HepG2 (cell line): Measurements from ENCODE around the gene DGAT2. TPM values are rescaled to one million over a fixed set of nuclear protein-coding genes. Genes with fewer than 3 reads are reported as not detected.

Source experiments
- CCAR2 ChIP-seq: fragments of 200-400 bp; formaldehyde crosslinking; optimal IDR thresholded peaks from 2 replicates; pipeline ENCODE3; 2018; ENCODE audit warnings: low read depth, mild to moderate bottlenecking, low read length, moderate library complexity
- GATAD1 ChIP-seq: IDR thresholded peaks from 2 replicates; pipeline ENCODE4 v1.6.1; 2016; ENCODE audit warnings: missing genetic modification reagents, missing compliant biosample characterization
- HHEX ChIP-seq: IDR thresholded peaks from 2 replicates; pipeline ENCODE4 v1.6.1; 2016; ENCODE audit warnings: control low read depth
- HIC2 ChIP-seq: sonication (generic); formaldehyde crosslinking; IDR thresholded peaks from 2 replicates; pipeline ENCODE4 v1.9.0; 2022; ENCODE audit warnings: low read depth, missing genetic modification reagents
- HNRNPUL1 ChIP-seq: fragments of 200-400 bp; formaldehyde crosslinking; IDR thresholded peaks from 2 replicates; pipeline ENCODE4 v1.6.1; 2017; ENCODE audit warnings: low read depth, mild to moderate bottlenecking, low read length, moderate library complexity
- KAT8 ChIP-seq: IDR thresholded peaks from 2 replicates; pipeline ENCODE4 v1.6.1; 2016; ENCODE audit warnings: missing genetic modification reagents, missing compliant biosample characterization
- KDM1A ChIP-seq: IDR thresholded peaks from 2 replicates; pipeline ENCODE4 v1.6.1; 2016; ENCODE audit warnings: missing compliant biosample characterization
- PITX1 ChIP-seq: sonication (generic); formaldehyde crosslinking; IDR thresholded peaks from 2 replicates; pipeline ENCODE4 v1.5.1; 2020; ENCODE audit warnings: mild to moderate bottlenecking, missing genetic modification reagents
- SP5 ChIP-seq: IDR thresholded peaks from 2 replicates; pipeline ENCODE4 v1.6.1; 2016; ENCODE audit warnings: low read depth, borderline replicate concordance
- STAG1 ChIP-seq: sonication (generic); formaldehyde crosslinking; IDR thresholded peaks from 2 replicates; pipeline ENCODE4 v1.4.0; 2020; ENCODE audit warnings: missing genetic modification reagents
- SUZ12 ChIP-seq: fragments of 150-350 bp; IDR thresholded peaks from 2 replicates; pipeline ENCODE4 v1.6.1; 2014; ENCODE audit warnings: low read depth, low read length
- TBX2 ChIP-seq: sonication (generic); formaldehyde crosslinking; IDR thresholded peaks from 2 replicates; pipeline ENCODE4 v1.5.0; 2020; ENCODE audit warnings: missing genetic modification reagents, mild to moderate bottlenecking, borderline replicate concordance
- TRAFD1 ChIP-seq: sonication (generic); formaldehyde crosslinking; IDR thresholded peaks from 2 replicates; pipeline ENCODE4 v1.5.1; 2020; ENCODE audit warnings: missing genetic modification reagents, mild to moderate bottlenecking, borderline replicate concordance
- ZBTB21 ChIP-seq: sonication (generic); formaldehyde crosslinking; IDR thresholded peaks from 2 replicates; pipeline ENCODE4 v1.4.0; 2020; ENCODE audit warnings: missing genetic modification reagents
- ZBTB44 ChIP-seq: sonication (generic); formaldehyde crosslinking; IDR thresholded peaks from 2 replicates; pipeline ENCODE4 v1.4.0; 2020; ENCODE audit warnings: missing genetic modification reagents
- ZNF672 ChIP-seq: sonication (generic); formaldehyde crosslinking; IDR thresholded peaks from 2 replicates; pipeline ENCODE4 v1.8.1; 2022; ENCODE audit warnings: missing genetic modification reagents
- ZNF687 ChIP-seq: sonication (generic); formaldehyde crosslinking; IDR thresholded peaks from 2 replicates; pipeline ENCODE4 v1.5.1; 2020; ENCODE audit warnings: mild to moderate bottlenecking, missing genetic modification reagents, moderate library complexity
- ZNF775 ChIP-seq: sonication (generic); formaldehyde crosslinking; IDR thresholded peaks from 2 replicates; pipeline ENCODE4 v1.4.0; 2020; ENCODE audit warnings: missing genetic modification reagents, mild to moderate bottlenecking, moderate library complexity, borderline replicate concordance
- polyA plus RNA-seq, 8 experiments: library from polyadenylated mRNA; depleted of rRNA in 3 of 8; stranded (reverse) in 7 of 8; unstranded in 1 of 8; fragments of >200 nt; fragmentation: Illumina TruSeq in 4 of 8; extraction: Trizol in 4 of 8; gene quantifications; 2 replicates each; pipeline versions ENCODE4 v1.2.1 to v1.2.3, GENCODE V29; 2011 to 2016; ENCODE audit warnings: low read depth in 4 of 8, missing spikeins in 1 of 8, mixed read lengths in 1 of 8; ENCODE audit not compliant: insufficient read depth in 1 of 8
- total RNA-seq, 5 experiments: library from RNA; depleted of rRNA; stranded (reverse); fragments of >200 nt; fragmentation: Illumina TruSeq; extraction: Trizol; gene quantifications; 2 replicates each; pipeline ENCODE4 v1.2.3, GENCODE V29; 2016; ENCODE audit warnings: low read depth in 1 of 5
- TF ChIP-seq, protein P1 (sequence below): sonication (generic); formaldehyde crosslinking; IDR thresholded peaks from 2 replicates; pipeline ENCODE4 v1.4.0; 2020; ENCODE audit warnings: low read depth, mild to moderate bottlenecking, missing genetic modification reagents
- TF ChIP-seq, protein P2 (sequence below): IDR thresholded peaks from 2 replicates; pipeline ENCODE4 v1.6.1; 2016; ENCODE audit warnings: mild to moderate bottlenecking, missing biosample characterization, missing genetic modification reagents

Gene DGAT2
- total and polyA plus RNA-seq, 2 of the 13 experiments (the other 11 are each of a cell fraction or from before 2014, with no cell fraction given), result 39.0 to 65.6 TPM

DNA sequence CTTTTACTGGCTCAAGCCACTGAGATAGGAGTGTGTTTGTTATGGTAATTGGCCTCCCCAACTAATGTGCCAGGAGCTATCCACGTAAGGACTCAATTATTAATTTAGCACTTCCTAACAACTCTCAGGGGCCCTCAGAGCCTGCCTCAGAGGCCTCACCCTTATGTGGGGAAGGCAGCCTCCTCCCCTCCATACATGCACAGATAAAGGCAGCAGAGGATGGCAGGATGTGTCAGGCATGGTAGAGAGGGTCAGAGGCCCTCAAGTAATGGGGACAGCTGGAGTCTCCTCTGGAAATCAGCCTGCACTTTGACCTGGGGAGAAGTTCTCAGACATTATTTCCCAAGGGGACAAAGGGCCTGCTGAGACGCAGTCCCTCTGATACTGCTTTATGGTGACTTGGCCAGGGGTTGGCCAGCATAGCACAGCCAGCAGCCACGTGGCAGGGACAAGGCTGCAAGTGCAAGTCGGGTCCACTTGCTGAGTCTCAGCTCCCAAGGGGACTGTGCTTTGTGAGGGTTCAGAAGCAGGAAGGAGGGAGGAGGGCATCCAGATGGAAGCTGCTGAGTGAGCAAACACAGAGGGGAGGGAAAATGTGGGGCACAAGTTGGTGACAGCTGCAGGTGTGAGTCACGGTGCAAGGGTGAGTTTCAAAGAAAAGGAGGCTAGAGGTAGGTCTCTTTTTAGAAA, 33.9 kb upstream of the DGAT2 start (continued):
- TF ChIP-seq, protein P1, sequence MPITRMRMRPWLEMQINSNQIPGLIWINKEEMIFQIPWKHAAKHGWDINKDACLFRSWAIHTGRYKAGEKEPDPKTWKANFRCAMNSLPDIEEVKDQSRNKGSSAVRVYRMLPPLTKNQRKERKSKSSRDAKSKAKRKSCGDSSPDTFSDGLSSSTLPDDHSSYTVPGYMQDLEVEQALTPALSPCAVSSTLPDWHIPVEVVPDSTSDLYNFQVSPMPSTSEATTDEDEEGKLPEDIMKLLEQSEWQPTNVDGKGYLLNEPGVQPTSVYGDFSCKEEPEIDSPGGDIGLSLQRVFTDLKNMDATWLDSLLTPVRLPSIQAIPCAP (CRISPR knock-in tag), result no peak
- TF ChIP-seq KDM1A (CRISPR knock-in tag), result no peak
- no peak for TF ChIP-seq ZBTB44 (CRISPR knock-in tag)
- 0 out of 2 replicates have a peak, but pooled peaks have one; percentile 14 for TF ChIP-seq GATAD1 (CRISPR knock-in tag)
- TF ChIP-seq HHEX (CRISPR knock-in tag), result no peak
- TF ChIP-seq HNRNPUL1, result no peak
- no peak for TF ChIP-seq KAT8 (CRISPR knock-in tag)
- no peak for TF ChIP-seq STAG1 (CRISPR knock-in tag)
- no peak for TF ChIP-seq ZNF775 (CRISPR knock-in tag)
- TF ChIP-seq ZNF672 (CRISPR knock-in tag), result no peak
- peak; percentile 45; the same call in 1 of the 2 replicates for TF ChIP-seq HIC2 (CRISPR knock-in tag)
- no peak for TF ChIP-seq ZBTB21 (CRISPR knock-in tag)
- no peak for TF ChIP-seq SUZ12
- peak; percentile 57 for TF ChIP-seq SP5
- TF ChIP-seq PITX1 (CRISPR knock-in tag), result no peak
- peak; percentile 91 for TF ChIP-seq ZNF687 (CRISPR knock-in tag)
- no peak for TF ChIP-seq TBX2 (CRISPR knock-in tag)
- no peak for TF ChIP-seq CCAR2
- TF ChIP-seq TRAFD1 (CRISPR knock-in tag), result no peak; the same call in 1 of the 2 replicates
- TF ChIP-seq, protein P2, sequence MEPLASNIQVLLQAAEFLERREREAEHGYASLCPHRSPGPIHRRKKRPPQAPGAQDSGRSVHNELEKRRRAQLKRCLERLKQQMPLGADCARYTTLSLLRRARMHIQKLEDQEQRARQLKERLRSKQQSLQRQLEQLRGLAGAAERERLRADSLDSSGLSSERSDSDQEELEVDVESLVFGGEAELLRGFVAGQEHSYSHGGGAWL (CRISPR knock-in tag), result no peak
